SK-N-SH (cell line): Measurements from ENCODE around the gene SCN9A. TPM values are rescaled to one million over a fixed set of nuclear protein-coding genes. Genes with fewer than 3 reads are reported as not detected.

Source experiments
- CTCF ChIA-PET: fragments of 300-600, 350-600 bp; formaldehyde crosslinking; extraction: SDS; loops from one replicate; lab custom pipeline; 2021; lab: Yijun Ruan, JAX
- POLR2A ChIA-PET: fragments of 350-600 bp; sonication (Branson Sonifier 250); formaldehyde crosslinking; extraction: SDS; loops from one replicate; lab custom pipeline; 2020; ENCODE audit warnings: antibody characterized with exemption, inconsistent platforms; lab: Yijun Ruan, JAX
- DNase-seq: peaks from one replicate; pipeline ENCODE4 v3.0.0; 2012
- H2AFZ ChIP-seq: fragments of 200-600 bp; sonication (generic); 2 replicates; pipeline ENCODE4 v1.8.1; 2016; ENCODE audit warnings: antibody characterized with exemption, mild to moderate bottlenecking, low read depth
- H3F3A ChIP-seq: fragments of 200-600 bp; sonication (generic); replicated peaks from 2 replicates; pipeline ENCODE3; 2016; ENCODE audit warnings: antibody characterized with exemption, mild to moderate bottlenecking; ENCODE audit not compliant: insufficient read depth
- H3K27ac ChIP-seq, 2 experiments: fragments of 200-500 bp in 1 of 2; fragments of 200-600 bp in 1 of 2; sonication (Bioruptor generic) in 1 of 2; sonication (generic), shearing (Covaris generic) in 1 of 2; 2 replicates each; pipeline versions ENCODE4 v1.5.1 to v1.6.1; 2014 to 2016; ENCODE audit warnings: low read depth in 2 of 2, inconsistent platforms in 1 of 2, low read length in 1 of 2, mild to moderate bottlenecking in 1 of 2, mixed read lengths in 1 of 2
- H3K27me3 ChIP-seq: fragments of 200-600 bp; sonication (generic), shearing (Covaris generic); 2 replicates; pipeline ENCODE4 v1.6.1; 2016; ENCODE audit warnings: mixed run types; ENCODE audit not compliant: insufficient read depth
- H3K36me3 ChIP-seq, 2 experiments: fragments of 200-500 bp in 1 of 2; fragments of 200-600 bp in 1 of 2; sonication (Bioruptor generic) in 1 of 2; sonication (generic) in 1 of 2; replicated peaks in 1 of 2; 2 replicates each; pipeline versions ENCODE3 to v1.5.1; 2014 to 2016; ENCODE audit warnings: low read length in 1 of 2, mild to moderate bottlenecking in 1 of 2; ENCODE audit not compliant: insufficient read depth in 2 of 2, control insufficient read depth in 1 of 2
- H3K4me1 ChIP-seq, 2 experiments: fragments of 200-500 bp in 1 of 2; fragments of 200-600 bp in 1 of 2; sonication (Bioruptor generic) in 1 of 2; sonication (generic), shearing (Covaris generic) in 1 of 2; 2 replicates each; pipeline versions ENCODE4 v1.5.1 to v1.6.1; 2014 to 2016; ENCODE audit warnings: low read depth in 1 of 2, low read length in 1 of 2, mixed run types in 1 of 2; ENCODE audit not compliant: insufficient read depth in 2 of 2, control insufficient read depth in 1 of 2
- H3K4me2 ChIP-seq: fragments of 200-600 bp; sonication (generic), shearing (Covaris generic); 2 replicates; pipeline ENCODE4 v1.6.1; 2017; ENCODE audit warnings: mixed run types
- H3K4me3 ChIP-seq, 2 experiments: fragments of 200-500 bp in 1 of 2; fragments of 200-600 bp in 1 of 2; sonication (Bioruptor generic) in 1 of 2; sonication (generic), shearing (Covaris generic) in 1 of 2; 2 replicates each; pipeline versions ENCODE4 v1.5.1 to v1.8.1; 2014 to 2016; ENCODE audit warnings: low read depth in 2 of 2, inconsistent platforms in 1 of 2, low read length in 1 of 2, mild to moderate bottlenecking in 1 of 2, mixed read lengths in 1 of 2, moderate library complexity in 1 of 2
- H3K79me2 ChIP-seq: fragments of 200-600 bp; sonication (generic); 2 replicates; pipeline ENCODE4 v1.8.1; 2017; ENCODE audit warnings: mild to moderate bottlenecking; ENCODE audit not compliant: insufficient read depth
- H3K9ac ChIP-seq: fragments of 200-600 bp; sonication (generic); 2 replicates; pipeline ENCODE4 v1.6.1; 2017; ENCODE audit warnings: mixed run types
- H3K9me2 ChIP-seq: fragments of 200-600 bp; sonication (generic); 2 replicates; pipeline ENCODE4 v1.6.1; 2017; ENCODE audit warnings: mixed run types
- H3K9me3 ChIP-seq: fragments of 200-600 bp; sonication (generic); 2 replicates; pipeline ENCODE4 v1.6.1; 2017; ENCODE audit warnings: mixed run types, mild to moderate bottlenecking, moderate library complexity
- H4K20me1 ChIP-seq: fragments of 200-600 bp; sonication (generic); 2 replicates; pipeline ENCODE4 v1.6.1; 2017; ENCODE audit warnings: mild to moderate bottlenecking, mixed run types; ENCODE audit not compliant: insufficient read depth
- CHD2 ChIP-seq: fragments of 150-350 bp; IDR thresholded peaks from 2 replicates; pipeline ENCODE4 v1.6.1; 2018; ENCODE audit warnings: low read length; ENCODE audit not compliant: partially characterized antibody
- CTCF ChIP-seq: fragments of 200-600 bp; sonication (generic); IDR thresholded peaks from 2 replicates; pipeline ENCODE4 v1.6.1; 2017; ENCODE audit warnings: antibody characterized with exemption, mild to moderate bottlenecking, moderate library complexity
- ELF1 ChIP-seq: IDR thresholded peaks from 2 replicates; pipeline ENCODE4 v1.4.0; 2012
- FOXM1 ChIP-seq: IDR thresholded peaks from 2 replicates; pipeline ENCODE4 v1.4.0; 2012; ENCODE audit warnings: low read depth, mild to moderate bottlenecking
- GABPA ChIP-seq: IDR thresholded peaks from 2 replicates; pipeline ENCODE4 v1.4.0; 2012; ENCODE audit warnings: low read depth, mild to moderate bottlenecking
- GATA2 ChIP-seq: sonication (generic); formaldehyde crosslinking; IDR thresholded peaks from 2 replicates; pipeline ENCODE4 v1.5.0; 2020; ENCODE audit warnings: mild to moderate bottlenecking, missing genetic modification reagents
- IRF3 ChIP-seq: fragments of 150-350 bp; IDR thresholded peaks from 2 replicates; pipeline ENCODE4 v1.6.1; 2016; ENCODE audit warnings: mild to moderate bottlenecking, low read depth, low read length
- JUND ChIP-seq: IDR thresholded peaks from 2 replicates; pipeline ENCODE4 v1.4.0; 2012
- MAX ChIP-seq: IDR thresholded peaks from 2 replicates; pipeline ENCODE4 v1.4.0; 2012; ENCODE audit warnings: low read depth
- MEF2A ChIP-seq: IDR thresholded peaks from 2 replicates; pipeline ENCODE4 v1.4.0; 2012; ENCODE audit warnings: low read depth, borderline replicate concordance
- MXI1 ChIP-seq: IDR thresholded peaks from 2 replicates; pipeline ENCODE4 v1.6.1; 2012; ENCODE audit warnings: mild to moderate bottlenecking, low read depth, low read length, improper control_type of control experiment
- NRF1 ChIP-seq: IDR thresholded peaks from 2 replicates; pipeline ENCODE4 v1.6.1; 2012; ENCODE audit warnings: low read depth, mild to moderate bottlenecking, low read length
- PBX3 ChIP-seq: IDR thresholded peaks from 2 replicates; pipeline ENCODE4; 2012
- RXRA ChIP-seq: IDR thresholded peaks from 2 replicates; pipeline ENCODE4 v1.4.0; 2012; ENCODE audit warnings: low read depth, mild to moderate bottlenecking, borderline replicate concordance
- SIN3A ChIP-seq: IDR thresholded peaks from 2 replicates; pipeline ENCODE4 v1.6.1; 2012; ENCODE audit warnings: low read depth, mild to moderate bottlenecking, low read length, moderate library complexity, borderline replicate concordance
- SMC3 ChIP-seq: IDR thresholded peaks from 2 replicates; pipeline ENCODE4 v1.6.1; 2012; ENCODE audit warnings: low read depth, low read length, improper control_type of control experiment
- TCF12 ChIP-seq: IDR thresholded peaks from 2 replicates; pipeline ENCODE4 v1.4.0; 2012
- USF1 ChIP-seq: IDR thresholded peaks from 2 replicates; pipeline ENCODE4 v1.4.0; 2012; ENCODE audit warnings: low read depth, borderline replicate concordance
- WGBS: methylation state at CpG from one replicate; pipeline ENCODE4 v1.1.6; 2017; ENCODE audit warnings: low lambda C conversion rate; 5-methylcytosine and 5-hydroxymethylcytosine counted together
- polyA plus RNA-seq, 3 experiments: library from polyadenylated mRNA; depleted of rRNA; stranded (reverse); fragments of >200 nt; gene quantifications; 2 replicates each; pipeline ENCODE4 v1.2.3, GENCODE V29; 2012

Gene SCN9A
- polyA plus RNA-seq, 1 of the 3 experiments (the other 2 are of a cell fraction), result 5.9 TPM

GRCh38 chr2:166332106-166332505 lies 43.6 kb downstream of the SCN9A start (continued):
- TF ChIP-seq IRF3 (no peak), GABPA (no peak), USF1 (no peak)

- 79% methylated on average over 1 of the region's 1 CpG for WGBS
- POLR2A ChIA-PET, result no interaction called here
- Histone ChIP-seq H2AFZ (no peak overlapping the region), H3K79me2 (no peaks in the 10 kb centered on the region), H3K27ac (no peak overlapping the region), H3K4me1 (peaks cover 0 to 3% of the 10 kb centered on the region in 2 experiments; a peak in 2 of 4 replicates), H3K4me3 (no peak overlapping the region), H3K36me3 (no peaks in the 10 kb centered on the region), H4K20me1 (no peaks in the 10 kb centered on the region), H3K4me2 (no peak overlapping the region), H3K9me3 (no peaks in the 10 kb centered on the region), H3K27me3 (no peaks in the 10 kb centered on the region), H3K9me2 (no peaks in the 10 kb centered on the region), H3F3A (peaks cover 9% of the 10 kb centered on the region), H3K9ac (no peak overlapping the region)
- CTCF ChIA-PET, result interaction anchor here (1.3 kb wide), 1 partner anchor 14 kb away, joined by 3 read pairs; no protein-coding TSS in a partner anchor
- TF ChIP-seq MXI1, result no peak
- TF ChIP-seq FOXM1, result no peak
- TF ChIP-seq PBX3, result no peak
- TF ChIP-seq USF1, result no peak
- no peak for TF ChIP-seq NRF1
- no peak for TF ChIP-seq CHD2
- DNase-seq, result no peak
Observed at GRCh38 chr2:166331468-166331867, 44.3 kb downstream of the SCN9A start.

- H3K9me3 ChIP-seq, result no peaks in the 10 kb centered on the region
- ChIA-PET POLR2A (no interaction called here), CTCF (interaction anchor here (0.8 kb wide), 1 partner anchor 9 kb away, joined by 3 read pairs; no protein-coding TSS in a partner anchor)
- DNase-seq, result no peak
- H3K9ac ChIP-seq, result no peak overlapping the region
- no peaks in the 10 kb centered on the region for H3K36me3 ChIP-seq
- no peaks in the 10 kb centered on the region for H3K27me3 ChIP-seq
- H2AFZ ChIP-seq, result no peak overlapping the region
- peaks cover 9% of the 10 kb centered on the region for H3F3A ChIP-seq
- H3K4me1 ChIP-seq, result no peaks in the 10 kb centered on the region
- H3K4me3 ChIP-seq, result no peak overlapping the region
- H3K27ac ChIP-seq, result no peak overlapping the region
- no peak overlapping the region for H3K4me2 ChIP-seq
- no peaks in the 10 kb centered on the region for H4K20me1 ChIP-seq
- no peaks in the 10 kb centered on the region for H3K79me2 ChIP-seq
- H3K9me2 ChIP-seq, result no peaks in the 10 kb centered on the region
- TF ChIP-seq PBX3 (no peak), IRF3 (no peak), RXRA (no peak), GABPA (no peak), SMC3 (no peak), GATA2 (CRISPR knock-in tag) (no peak), TCF12 (no peak), CHD2 (no peak), CTCF (no peak), JUND (no peak), MEF2A (no peak), ELF1 (no peak), MAX (no peak), SIN3A (no peak)
Observed at GRCh38 chr2:166329465-166329864, 46.3 kb downstream of the SCN9A start.
